ENCODE data around the gene STT3B.

GRCh38 chr3:31542246-31542645 is 9.5 kb downstream of the STT3B start:
- TF ChIP-seq CTCF (conservative IDR thresholded peaks at IDR 0.05; ENCODE audit: low read depth, low read length) (no peak), POLR2A (IDR thresholded peaks at IDR 0.05; ENCODE audit: low read depth, low read length) (no peak), RFX5 (IDR thresholded peaks at IDR 0.05; ENCODE audit: low read depth, low read length) (no peak), SMC3 (IDR thresholded peaks at IDR 0.05; ENCODE audit: low read depth, low read length) (no peak), ELK1 (IDR thresholded peaks at IDR 0.05; ENCODE audit: borderline replicate concordance, low read depth, low read length) (no peak), MXI1 (IDR thresholded peaks at IDR 0.05; ENCODE audit: borderline replicate concordance, low read depth, low read length) (no peak), NFE2L2 (IDR thresholded peaks at IDR 0.05; ENCODE audit: low read depth, low read length) (no peak), FOS (IDR thresholded peaks at IDR 0.05; ENCODE audit: low read depth, low read length) (no peak), CEBPB (IDR thresholded peaks at IDR 0.05; ENCODE audit: low read depth, low read length) (no peak), RAD21 (IDR thresholded peaks at IDR 0.05; ENCODE audit: low read length) (no peak), BHLHE40 (IDR thresholded peaks at IDR 0.05; ENCODE audit: low read depth, low read length) (no peak)
